Stimulated activated CD4-positive, alpha-beta T cell treated with anti-CD3 and anti-CD28 coated beads, Interleukin-1b, Interleukin-23, amount 100 ng/mL, for 24 hours (primary cell): ENCODE results near the gene DENND1A.

Experiments
- DNase-seq, 4 experiments: peaks; one replicate each; pipeline ENCODE4 v3.0.0-alpha.2; 2020; ENCODE audit warnings: low read depth in 4 of 4, low spot score in 1 of 4

The DENND1A gene

DNA sequence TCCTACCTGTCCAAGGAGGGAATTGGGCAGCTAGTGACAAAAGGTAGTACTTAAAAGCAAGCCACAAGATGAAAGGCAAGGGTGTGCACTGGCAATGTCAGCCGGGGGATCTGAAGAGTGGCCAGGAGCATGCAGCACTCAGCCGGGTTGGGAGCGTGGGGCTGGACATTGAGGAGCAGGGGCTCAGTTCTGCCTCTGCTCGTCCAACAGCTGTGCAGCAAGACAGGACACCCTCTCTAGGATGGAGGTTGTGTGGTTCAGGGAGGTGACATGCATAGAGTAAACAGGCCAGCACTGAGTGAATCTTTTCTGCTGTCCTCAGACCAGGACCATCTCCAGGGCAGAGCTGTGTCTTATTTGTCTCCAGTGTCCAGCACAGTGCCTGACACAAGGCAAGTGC lies 338.6 kb downstream of the DENND1A start:
- DNase-seq: no peak

DNA sequence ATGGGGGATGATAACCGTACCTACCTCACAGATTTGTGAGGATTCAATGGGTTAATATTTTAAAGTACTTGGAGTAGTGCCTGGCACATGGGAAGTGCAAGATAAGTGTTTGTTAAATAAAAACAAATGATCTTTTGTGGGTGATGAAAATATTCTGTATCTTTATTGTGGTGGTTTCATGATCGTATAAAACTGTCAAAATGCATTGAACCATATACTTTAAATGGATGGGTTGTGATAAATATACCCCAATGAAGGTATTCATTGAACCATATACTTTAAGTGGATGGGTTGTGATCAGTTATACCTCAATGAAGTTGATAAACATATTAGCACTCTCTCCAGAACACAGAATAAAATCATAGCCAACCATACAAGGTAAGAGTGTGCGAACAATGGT lies 339.4 kb downstream of the DENND1A start:
- DNase-seq: no peak

DNA sequence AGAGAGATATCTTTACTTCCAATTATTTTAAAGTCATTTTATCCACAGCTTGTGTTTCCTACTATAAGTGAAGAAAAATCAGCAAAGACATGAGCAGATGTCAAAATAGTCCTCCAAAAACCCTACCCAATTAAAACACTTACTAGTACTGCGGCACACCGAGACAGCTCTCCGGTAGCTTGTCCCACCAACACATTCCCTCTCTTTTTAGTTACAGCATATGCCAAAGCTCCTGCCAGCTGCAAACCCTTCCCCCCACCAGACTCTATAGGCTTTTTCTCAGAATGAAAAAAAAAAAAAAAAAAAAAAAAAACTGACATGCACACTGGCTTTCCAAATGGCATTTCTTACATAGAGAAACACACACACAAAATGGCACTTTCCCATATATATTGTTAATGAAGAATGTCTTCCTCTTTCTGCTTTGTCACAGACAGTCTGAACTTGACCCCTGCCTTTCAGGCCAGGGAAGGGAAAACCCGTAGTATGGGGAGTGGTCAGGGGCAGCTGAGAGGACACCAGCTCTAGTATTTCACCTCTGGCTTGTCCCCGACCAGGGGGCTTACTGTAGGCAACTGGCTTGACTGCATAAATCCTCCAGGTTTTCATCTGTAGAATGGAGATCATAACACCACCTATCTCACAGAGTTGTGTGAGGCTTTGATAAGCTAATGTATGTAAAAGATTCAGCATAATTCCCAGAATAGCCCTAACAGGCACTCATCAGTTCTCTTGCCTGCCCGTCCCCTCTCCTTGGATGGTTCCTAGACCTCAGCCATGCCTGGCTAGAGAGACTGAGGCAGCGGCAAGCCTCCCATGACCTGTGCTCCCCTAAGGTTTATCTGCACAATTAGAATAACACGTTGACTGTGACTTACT lies 340.3 kb downstream of the DENND1A start:
- DNase-seq: no peak

DNA sequence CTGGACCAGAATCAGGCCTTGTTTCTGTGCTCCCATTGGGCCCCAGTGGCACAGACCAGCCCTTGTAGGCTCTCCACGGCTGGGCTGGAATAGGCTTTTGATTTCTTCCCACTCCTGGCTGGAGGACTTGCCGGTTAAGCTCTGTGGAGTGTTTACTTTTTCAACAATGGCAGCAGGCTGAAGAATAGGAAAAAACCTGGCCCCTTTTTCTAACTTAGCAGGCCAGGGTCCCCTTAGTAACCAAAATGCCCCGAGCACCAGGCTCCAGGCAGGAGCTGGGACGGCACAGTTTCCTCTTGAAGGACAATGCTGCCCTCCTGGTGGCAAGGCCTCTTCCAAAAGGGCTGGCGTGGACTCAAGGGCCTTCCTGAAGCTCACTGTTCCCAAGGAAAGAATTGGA lies 343.7 kb downstream of the DENND1A start:
- no peak for DNase-seq

DNA sequence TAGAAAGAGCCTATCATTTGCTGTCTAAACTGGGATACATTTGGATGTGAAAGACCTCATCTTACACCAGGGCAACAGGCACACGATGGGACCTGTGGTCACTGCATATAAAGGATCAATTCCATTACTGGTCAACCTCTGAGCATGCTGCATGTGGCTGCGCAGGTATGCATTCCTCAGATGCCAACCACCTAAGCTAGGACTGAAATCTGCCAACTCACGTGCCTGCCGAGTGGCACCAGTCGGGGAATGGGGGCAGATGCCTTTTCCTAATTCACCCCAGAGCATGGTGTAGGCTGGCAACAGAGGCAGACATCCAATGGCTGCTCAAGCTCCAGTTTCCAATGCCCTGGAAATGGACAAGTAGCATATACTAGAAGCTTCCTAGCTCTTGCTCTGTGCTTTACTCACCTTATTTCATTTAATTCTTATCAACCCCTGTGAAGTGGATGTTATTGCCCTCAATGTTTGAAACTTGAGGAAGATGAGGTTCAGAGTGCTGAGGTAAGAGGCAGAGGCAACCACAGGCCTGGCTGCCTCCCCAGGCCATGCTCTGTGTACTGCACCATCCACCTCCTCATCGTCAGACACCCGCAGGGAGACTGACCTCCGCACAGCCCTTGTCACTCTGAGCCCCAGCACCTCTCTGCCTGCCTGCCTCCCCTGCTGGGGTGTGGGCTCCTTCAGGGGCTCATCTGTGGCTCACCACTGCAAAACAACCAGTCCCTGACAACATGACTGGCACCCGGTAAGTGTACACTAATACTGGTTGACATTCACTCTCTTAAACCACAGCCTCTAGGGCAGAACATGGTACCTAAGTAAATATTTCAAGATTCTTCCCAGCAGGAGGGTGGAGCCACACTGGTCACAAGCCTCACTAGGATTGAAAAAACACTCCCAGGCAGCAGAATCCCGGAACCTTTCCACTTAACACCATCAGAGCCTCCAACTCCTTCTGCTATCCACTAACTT lies 345.4 kb downstream of the DENND1A start:
- no peak for DNase-seq

DNA sequence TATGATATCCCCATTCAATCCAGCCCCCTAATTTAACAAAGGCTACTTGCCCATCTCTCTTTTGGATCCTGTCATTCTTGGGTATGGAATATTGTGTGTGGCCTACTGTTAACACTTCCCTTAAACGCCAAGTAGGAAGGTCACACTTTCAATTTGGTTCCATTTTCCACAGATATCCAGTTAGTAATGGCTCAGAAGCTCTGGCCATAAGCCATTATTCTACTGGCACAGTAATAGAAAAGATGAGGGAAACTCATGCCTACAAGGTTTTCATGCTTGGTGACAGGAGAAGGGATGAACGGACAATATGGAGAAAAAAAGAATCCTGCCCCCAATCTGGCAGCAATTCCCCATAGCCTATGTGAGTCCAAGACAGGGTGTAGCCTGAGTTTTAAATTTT lies 346.3 kb downstream of the DENND1A start:
- no peak for DNase-seq

DNA sequence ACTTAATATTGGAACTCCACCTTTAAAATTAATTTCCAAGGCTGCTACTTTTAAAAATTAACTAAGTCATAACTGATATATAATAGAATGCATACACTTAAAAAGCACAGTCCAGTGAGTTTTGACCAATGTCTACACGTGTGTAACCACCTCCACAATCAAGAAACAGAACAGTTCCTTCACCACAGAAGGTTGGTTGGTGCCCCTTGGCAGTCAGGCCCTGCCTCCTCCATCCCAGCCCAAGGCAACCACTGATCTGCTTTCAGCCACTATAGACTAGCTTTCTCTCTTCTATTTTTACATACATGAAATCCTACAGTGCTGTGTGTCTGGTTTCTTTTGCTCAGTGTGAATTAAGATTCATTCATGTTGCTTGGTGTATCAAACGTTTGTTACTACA lies 358.7 kb downstream of the DENND1A start:
- DNase-seq: no peak

DNA sequence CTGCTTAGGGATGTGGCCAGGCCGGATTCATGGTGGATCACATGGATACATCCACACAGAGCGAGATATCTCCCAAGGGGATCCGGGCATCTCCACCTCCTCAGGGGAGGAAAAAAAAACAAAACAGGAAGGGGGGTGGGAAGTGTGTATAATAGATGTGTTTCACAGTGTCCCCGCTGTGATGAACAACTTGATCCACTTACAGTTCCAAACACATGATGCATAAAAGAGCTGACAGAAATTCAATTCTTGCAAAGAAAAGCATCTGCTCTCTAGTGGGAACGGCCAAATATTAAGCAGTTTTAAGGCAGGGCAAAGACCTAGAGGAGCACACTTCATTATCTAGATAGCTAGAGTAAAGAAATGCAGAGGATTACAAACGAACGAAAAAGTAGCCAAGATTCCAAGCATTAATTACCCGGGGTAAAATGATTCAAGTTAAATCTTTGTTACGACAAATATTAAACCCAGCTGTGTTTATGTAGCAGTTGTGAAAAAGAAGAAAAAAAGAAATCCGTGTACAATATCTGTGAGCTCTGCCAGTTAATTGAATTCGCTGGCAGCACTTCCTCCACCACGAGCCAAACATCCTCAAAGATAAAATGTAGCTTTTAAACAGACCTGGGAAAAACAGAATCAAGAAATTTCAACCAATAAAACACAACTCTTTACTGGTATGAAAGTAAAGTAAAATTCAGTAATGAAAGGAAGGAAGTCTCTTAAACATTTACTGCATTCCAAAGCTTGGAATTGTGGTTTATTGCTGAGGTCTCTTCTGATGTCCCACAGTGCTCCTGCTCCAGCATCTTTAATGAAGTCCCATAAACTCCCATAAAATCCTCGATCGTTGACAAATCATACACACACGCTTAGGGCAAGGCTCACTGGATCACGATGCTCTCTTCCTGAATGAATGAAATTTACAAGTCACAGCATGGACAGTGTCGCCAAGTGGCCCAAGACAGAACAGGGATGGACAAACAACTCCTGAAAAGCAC lies 360.9 kb downstream of the DENND1A start:
- DNase-seq: no peak

DNA sequence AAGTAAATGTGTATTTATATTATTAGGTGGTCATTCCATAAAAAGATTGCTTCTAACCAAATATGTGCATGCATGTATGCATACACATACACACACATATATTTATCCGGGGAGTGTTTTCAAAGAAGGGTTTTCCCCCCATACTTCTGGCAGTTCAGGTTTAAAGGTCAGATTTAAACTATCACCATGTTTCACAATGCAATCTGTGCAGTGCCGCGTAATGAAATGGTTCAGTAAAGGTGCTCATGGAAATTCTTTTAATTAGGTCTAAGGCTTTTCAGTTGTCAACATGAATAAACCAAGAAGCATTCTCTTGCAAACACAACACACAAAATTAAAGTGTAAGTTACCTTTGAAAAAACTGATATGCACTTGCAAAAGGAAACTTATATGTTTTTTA lies 362.9 kb downstream of the DENND1A start:
- no peak for DNase-seq

DNA sequence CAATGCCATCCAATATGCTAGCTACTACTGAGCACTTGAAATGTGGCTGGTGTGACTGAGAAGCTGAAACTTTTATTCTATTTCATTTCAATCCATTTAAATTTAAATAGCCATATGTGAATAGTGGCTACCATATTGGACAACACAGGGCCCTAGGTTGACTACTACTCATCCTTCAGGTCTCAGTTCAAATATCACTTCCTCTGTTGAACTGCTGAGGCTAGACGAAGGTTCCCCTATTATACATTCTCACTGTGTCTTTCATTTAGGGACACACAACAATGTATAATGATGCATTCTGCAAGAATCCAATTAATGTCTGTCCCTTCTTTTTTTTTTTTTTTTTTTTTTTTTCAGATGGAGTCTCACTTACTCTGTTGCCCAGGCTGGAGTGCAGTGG lies 365.3 kb downstream of the DENND1A start:
- DNase-seq: no peak

DNA sequence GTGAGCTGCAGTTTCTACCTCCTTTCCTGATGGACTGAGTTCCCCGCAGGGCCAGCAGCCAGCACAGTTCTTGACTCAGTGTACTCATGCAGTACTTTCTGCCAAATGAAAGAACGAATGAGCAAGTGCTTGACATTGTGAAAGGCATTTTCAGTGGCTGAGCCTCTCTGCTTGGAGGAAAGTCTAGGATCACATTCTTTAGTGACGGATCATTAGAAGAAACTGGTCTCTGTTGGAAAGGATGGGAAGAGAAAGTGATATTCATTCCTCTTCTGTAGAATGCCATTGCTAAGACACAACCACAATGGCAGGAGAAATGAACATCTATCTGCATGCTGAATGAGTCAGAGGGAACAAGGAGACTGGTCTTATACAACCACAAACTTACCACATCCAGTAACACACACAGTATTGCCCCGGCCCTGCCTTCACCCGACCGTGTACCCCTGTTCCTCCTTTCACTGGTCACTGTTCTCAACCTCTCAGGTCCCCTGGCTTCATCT lies 367.0 kb downstream of the DENND1A start:
- no peak for DNase-seq

DNA sequence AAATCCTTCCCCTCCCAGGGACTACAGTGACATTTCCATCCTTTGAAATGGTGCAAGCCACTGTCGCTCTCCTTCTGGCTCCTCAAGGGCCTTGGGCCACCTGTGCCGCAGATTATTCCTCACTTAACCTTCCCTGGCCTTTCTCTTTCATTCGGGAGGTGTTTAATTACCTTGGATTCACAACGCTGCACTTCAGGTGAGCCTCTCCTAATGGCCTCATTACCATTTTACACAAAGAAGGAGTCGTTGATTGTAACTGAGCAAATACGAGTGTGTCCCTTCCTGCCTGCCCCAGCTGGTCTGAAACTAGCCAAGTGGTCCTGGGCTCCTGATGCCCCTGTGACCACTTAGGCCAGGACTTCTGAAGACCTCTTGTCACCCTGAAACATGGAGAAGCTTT lies 368.9 kb downstream of the DENND1A start:
- DNase-seq: no peak

DNA sequence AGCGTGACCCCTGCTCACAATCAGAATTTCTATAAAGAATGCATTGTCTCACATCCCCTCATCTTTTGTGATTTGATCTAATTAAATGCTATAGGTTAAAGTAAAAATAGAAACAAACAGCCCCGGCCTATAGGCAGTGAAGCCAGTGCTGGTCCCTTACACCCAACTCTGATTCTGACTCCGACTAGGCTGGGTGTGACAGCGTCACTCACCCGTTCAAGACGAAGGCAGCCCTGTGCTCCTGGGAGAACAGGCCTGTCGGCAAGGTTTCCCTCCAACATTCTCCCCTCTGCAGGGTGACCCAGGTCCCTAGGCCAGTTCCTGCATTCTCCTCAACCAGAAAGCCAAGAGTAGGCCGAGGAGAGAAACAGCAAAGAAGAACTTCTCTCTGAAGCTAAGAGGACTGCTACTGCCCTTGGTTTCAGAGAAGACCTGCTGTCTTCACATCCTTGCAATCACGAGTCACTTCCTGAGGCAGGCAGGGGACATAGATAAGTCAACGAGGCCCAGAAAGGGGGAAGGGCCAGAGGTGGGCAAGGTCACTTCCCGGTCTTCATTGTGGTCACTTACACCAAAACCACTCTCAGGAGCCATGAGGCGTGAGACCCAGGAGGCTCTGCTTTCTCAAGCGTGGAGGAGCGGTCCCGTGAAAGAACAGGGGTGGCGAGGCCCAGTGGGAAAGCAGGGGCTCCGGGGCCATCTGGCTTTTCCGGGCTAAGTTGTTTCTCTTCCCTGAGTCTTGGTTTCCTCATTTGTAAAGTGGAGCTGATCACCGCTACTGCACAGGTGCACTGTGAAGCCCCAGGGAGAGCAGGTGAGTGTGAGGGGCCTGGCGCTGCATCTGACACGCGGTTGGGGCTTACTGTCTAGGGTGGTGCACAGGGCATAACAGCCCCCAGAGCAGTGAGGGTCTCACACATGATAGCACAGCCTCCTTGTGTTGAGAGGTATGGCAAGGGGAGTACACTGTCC lies 373.2 kb downstream of the DENND1A start:
- DNase-seq: no peak

DNA sequence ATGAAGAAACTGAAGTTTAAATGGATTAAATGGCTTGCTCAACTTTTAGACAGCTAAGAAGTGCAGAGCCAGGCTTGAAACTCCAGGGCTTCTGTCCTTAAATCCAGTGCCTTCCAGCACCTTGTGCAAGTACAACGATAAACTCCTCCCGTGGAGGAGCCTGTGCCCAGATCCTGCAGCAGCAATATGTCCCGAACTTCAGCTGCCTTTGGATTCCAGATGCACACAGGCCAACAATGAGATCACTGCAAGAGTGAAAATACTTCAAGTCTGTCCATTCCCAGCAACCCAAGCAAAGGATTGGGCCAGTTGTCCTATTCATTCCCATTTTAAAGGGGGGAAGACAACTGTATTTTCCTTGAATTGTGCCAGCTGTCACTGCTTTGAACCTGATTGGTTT lies 374.3 kb downstream of the DENND1A start:
- DNase-seq: no peak

DNA sequence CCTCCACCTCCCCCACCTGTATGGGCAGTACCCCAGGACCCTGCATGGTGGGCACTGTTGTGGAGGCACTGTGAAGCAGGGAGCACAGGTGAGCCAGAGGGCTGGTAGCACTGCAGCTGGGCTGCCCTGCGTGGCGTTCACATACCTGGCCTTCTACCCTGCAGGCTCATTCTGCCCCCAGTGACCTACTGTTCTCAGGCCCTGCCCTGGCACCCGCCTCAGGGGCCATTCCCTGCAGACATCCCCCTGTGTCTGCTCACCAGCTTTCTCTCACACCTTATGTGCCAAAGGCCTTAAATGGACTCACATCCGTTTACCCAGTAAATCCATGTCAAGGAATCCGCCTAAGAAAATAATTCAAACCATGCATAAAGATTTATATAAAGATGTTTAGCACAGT lies 377.4 kb downstream of the DENND1A start:
- DNase-seq: no peak

DNA sequence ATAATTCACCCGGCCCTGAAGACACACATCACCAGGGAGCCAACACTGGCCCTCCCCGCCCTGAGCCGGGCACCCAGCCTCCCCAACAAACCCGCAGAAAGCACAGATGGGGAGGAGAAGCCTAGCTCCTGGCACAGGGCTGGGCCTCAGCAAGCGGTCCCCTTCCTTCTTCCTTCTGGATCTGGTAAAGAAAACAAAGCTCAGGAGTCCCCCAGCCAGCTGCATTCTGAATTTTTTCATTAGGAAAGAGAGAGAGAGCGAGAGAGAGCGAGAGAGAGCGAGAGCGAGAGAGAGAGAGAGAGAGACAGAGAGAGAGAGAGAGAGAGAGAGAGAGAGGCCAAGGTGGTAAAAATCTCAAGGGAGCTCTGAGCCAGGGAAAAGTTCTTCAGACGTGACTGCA lies 378.2 kb downstream of the DENND1A start:
- DNase-seq: no peak

DNA sequence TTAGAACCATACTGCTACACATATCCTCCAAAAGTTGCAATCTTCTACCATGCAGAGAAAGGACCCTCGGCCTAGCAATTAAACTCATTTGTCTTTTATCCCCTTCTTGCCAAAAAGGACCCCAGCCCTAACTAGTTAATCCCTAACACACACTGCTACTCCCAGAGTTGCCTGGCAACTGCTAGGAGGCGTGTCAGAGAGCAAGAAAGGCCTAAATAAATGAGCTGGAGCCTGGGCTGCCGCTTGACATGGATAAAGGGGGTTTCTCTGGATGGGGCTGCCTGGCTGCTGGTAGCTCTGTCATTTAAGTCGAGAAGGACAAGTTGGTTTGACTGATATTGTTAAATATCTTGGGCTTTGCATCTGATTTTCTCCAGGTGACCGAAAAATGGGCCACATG lies 379.1 kb downstream of the DENND1A start:
- DNase-seq: no peak

DNA sequence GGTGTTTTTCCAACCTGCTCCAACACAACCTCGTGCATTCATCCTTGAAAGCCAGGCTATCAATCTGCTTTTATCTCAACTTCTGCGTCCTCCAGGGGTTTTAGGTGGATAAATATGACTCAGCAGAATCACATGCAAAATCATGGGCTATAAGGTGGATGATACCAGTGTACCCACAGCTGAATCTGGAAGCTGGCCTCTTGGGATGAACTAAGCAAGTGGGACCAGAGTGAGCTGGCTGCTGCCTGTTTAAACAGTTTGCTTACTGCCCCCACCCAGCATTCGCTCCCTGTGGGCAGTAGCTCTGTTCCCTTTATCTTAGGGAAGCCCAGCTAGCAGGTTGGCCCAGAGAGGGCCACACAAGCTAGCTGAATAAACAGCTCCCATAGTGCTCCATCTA lies 379.9 kb downstream of the DENND1A start:
- DNase-seq: no peak

DNA sequence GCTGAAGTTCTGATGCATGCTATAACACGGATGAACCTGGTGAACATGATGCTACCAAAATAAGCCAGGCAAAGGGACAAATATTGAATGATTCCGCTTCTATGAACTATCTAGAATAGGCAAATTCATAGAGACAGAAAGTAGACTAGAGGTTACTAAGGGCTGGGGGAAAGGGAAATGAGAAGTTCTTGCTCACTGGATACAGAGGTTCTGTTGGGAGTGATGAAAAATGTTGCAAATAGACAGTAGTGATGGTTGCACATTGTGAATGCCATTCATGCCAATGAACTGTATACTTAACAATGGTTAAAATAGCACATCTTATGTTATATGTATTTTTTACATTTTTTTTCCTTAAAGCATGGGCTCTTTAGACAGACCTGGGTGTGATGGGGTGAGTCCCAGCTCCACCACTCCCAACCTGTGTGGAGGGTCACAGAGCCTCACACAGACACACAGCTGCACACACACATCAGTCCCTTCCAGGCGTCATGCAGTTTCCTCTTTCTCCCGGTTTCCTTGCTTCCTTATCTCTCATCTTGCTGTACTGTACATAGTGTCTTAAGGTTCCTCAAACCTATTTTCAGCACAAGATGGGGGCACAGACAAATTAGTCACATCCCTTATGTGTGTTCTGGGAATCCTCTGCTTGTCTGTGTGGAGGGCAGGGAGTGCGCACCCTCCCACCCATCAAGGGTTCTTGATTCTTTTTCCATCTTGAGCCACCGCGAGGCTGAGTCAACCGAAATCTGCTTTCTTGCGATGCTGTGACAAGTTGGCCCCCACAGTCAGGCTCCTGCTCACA lies 381.0 kb downstream of the DENND1A start:
- DNase-seq: peak; percentile 9 to 67 (median 38)
